Activated T-cell treated with anti-CD3 and anti-CD28 coated beads, Interleukin-2, amount 50 U/mL, for 24 hours (primary cell): Measurements from ENCODE around the gene AP5S1.
"Not testable (repeated sequence)": the region's sequence is repeated elsewhere in the genome, so short reads cannot be mapped to it uniquely, and the experiment has no call there.

Experiments
- DNase-seq: peaks from one replicate; pipeline ENCODE4 v3.0.0-alpha.2; 2020
- H3K27ac Mint-ChIP-seq: 2 replicates; pipeline ENCODE4 v1.8.0; 2020; ENCODE audit warnings: mild to moderate bottlenecking, mixed read lengths
- H3K27me3 Mint-ChIP-seq: 2 replicates; pipeline ENCODE4 v1.8.0; 2020; ENCODE audit warnings: mixed read lengths
- H3K36me3 Mint-ChIP-seq: 2 replicates; pipeline ENCODE4 v1.8.0; 2020; ENCODE audit warnings: low read depth, mixed read lengths
- H3K4me1 Mint-ChIP-seq: 2 replicates; pipeline ENCODE4 v1.8.0; 2020; ENCODE audit warnings: low read depth, mixed read lengths
- H3K4me3 Mint-ChIP-seq: 2 replicates; pipeline ENCODE4 v1.8.0; 2020; ENCODE audit warnings: mild to moderate bottlenecking, moderate library complexity, mixed read lengths
- H3K9me3 Mint-ChIP-seq: 2 replicates; pipeline ENCODE4 v1.8.0; 2020; ENCODE audit warnings: mixed read lengths

The AP5S1 gene

GRCh38 chr20:3836132-3836531, 15.8 kb downstream of the AP5S1 start:
- Mint-ChIP-seq H3K9me3 (no peaks in the 10 kb centered on the region), H3K27ac (no peak overlapping the region), H3K27me3 (no peaks in the 10 kb centered on the region), H3K4me1 (peaks cover 3% of the 10 kb centered on the region), H3K4me3 (no peak overlapping the region), H3K36me3 (no peaks in the 10 kb centered on the region)
- DNase-seq, result no peak

- DNase-seq, result no peak
- Mint-ChIP-seq H3K4me3 (no peak overlapping the region), H3K9me3 (no peaks in the 10 kb centered on the region), H3K4me1 (peaks cover 3% of the 10 kb centered on the region), H3K36me3 (no peaks in the 10 kb centered on the region), H3K27me3 (no peaks in the 10 kb centered on the region), H3K27ac (no peak overlapping the region)
These were observed 19.0 kb downstream of the AP5S1 start for GRCh38 chr20:3839328-3839727.

DNA sequence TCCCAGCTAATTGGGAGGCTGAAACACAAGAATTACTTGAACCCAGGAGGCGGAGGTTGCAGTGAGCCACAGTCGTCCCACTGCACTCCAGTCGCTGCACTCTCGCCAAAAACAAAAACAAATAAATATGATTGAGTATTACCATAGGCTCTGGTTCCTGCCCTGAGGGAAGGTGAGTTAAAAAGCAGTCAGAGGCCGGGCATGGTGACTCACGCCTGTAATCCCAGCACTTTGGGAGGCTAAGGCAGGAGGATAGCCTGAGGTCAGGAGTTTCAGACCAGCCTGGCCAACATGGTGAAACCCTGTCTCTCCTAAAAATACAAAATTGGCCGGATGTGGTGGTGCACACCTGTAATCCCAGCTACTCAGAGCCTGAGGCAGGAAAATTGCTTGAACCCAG, 19.9 kb downstream of the AP5S1 start:
- not testable (repeated sequence) for H3K4me3 Mint-ChIP-seq, H3K4me1 Mint-ChIP-seq, H3K9me3 Mint-ChIP-seq, H3K27ac Mint-ChIP-seq, DNase-seq, H3K27me3 Mint-ChIP-seq, H3K36me3 Mint-ChIP-seq

DNA sequence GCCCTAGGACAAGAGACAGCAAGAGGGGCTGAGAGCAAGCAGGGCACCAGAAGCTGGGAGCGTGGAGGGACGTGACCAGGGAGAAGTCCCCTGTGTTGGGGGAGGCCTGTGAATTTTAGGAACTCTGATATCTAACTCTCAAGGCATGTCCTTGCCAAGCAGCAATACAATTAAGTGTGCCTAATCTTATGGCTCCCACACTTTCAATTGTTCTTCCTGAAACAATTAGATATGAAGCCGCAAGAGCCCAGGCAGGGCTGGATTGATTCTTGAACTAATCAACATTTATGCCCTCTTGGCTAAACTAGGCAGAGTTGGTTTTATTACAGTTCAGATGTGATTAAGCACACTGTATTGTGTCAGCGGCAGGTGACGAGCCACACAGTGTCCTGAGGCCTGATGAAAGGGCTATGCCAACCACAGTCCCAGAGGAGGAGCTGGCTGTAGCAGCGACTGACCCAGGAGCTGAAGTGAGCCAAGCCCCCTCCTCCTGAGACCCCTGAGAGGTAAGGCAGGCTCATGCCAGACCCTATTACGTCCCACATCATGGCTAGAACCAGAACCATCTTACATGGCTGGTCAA, 22.1 kb downstream of the AP5S1 start:
- no peak for DNase-seq
- Mint-ChIP-seq H3K4me1 (peaks cover 13% of the 10 kb centered on the region), H3K9me3 (no peaks in the 10 kb centered on the region), H3K36me3 (peaks cover 9% of the 10 kb centered on the region), H3K4me3 (no peak overlapping the region), H3K27me3 (no peaks in the 10 kb centered on the region), H3K27ac (no peak overlapping the region)

- Mint-ChIP-seq H3K9me3 (no peaks in the 10 kb centered on the region), H3K27ac (no peak overlapping the region), H3K36me3 (peaks cover 14% of the 10 kb centered on the region), H3K4me3 (no peak overlapping the region), H3K27me3 (no peaks in the 10 kb centered on the region), H3K4me1 (peaks cover 22% of the 10 kb centered on the region)
- no peak for DNase-seq
These were observed 23.1 kb downstream of the AP5S1 start for GRCh38 chr20:3843490-3843889.

GRCh38 chr20:3843990-3844619, 23.8 kb downstream of the AP5S1 start:
- not testable (repeated sequence) for H3K9me3 Mint-ChIP-seq, DNase-seq, H3K27ac Mint-ChIP-seq, H3K27me3 Mint-ChIP-seq, H3K4me3 Mint-ChIP-seq
- Mint-ChIP-seq H3K4me1 (peaks cover 27% of the 10 kb centered on the region), H3K36me3 (peaks cover 19% of the 10 kb centered on the region)

DNA sequence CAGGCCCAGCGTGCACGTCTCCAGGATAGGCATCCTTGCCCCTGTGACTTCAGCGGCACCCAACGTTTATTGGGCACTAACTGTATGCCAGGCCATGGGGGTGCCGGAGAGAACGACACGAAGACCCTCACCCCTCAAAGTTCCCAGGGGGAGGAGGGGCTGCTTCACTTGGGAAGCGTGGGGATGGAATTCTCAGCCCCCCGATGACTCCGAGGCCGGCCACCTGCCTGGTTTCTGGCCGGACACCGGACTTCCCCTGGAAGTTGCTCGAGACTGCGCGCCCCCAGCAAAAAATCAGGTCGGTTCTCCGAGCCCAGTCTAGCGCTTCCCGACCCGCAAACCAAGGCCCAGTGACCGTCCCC, 26.0 kb downstream of the AP5S1 start:
- Mint-ChIP-seq H3K36me3 (peaks cover 26% of the 10 kb centered on the region), H3K9me3 (no peaks in the 10 kb centered on the region), H3K4me1 (peaks cover 31% of the 10 kb centered on the region), H3K4me3 (peak overlapping the region; percentile 85), H3K27ac (peak overlapping the region; percentile 93), H3K27me3 (no peaks in the 10 kb centered on the region)
- DNase-seq, result no peak

DNA sequence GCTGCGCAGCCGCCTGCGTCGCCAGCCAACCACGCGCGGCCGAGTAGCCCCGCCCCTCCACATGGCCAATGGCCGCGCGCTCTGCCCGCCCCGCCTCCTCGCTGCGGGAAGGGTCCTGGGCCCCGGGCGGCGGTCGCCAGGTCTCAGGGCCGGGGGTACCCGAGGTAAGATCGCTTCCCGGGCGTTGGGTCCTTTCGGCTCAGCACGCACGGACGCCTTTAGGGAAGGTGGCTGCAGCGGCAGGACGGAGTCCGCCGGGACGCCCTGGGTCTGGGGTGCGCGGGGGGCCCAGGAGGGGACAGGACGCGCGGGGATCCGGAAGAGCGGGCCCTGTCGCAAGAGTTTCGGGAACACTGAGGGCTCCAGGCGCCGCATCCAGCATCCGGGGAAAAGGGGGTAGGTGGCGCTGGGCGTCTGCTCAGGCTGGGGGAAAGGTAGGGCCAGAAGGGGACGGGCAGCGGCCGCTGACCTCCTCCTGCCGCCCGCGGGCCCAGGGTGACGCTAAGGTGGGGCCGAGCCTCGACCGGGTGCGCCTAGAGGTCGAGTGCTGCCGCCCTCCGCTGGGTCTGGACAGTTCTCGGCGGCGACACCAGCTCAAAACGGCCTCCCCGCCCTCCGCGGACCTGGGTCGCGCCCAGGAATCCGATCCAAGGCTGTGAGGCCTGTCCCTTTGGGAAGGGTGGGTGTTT, 26.5 kb downstream of the AP5S1 start, which contains the start of gene MAVS:
TSS of gene MAVS (plus strand) at position 95 of the 689 bp plus-strand sequence. CDS start 7,791 bp downstream, outside the sequence.
- DNase-seq, result peak; percentile 92
- Mint-ChIP-seq H3K27me3 (no peaks in the 10 kb centered on the region), H3K4me3 (peak within 1 kb of the TSS; percentile 85), H3K27ac (peak within 1 kb of the TSS; percentile 93), H3K36me3 (peaks cover 26% of the 10 kb centered on the region), H3K9me3 (no peaks in the 10 kb centered on the region), H3K4me1 (peaks cover 31% of the 10 kb centered on the region)

- H3K27me3 Mint-ChIP-seq, result no peaks in the 10 kb centered on the region
- DNase-seq, result no peak
- no peaks in the 10 kb centered on the region for H3K9me3 Mint-ChIP-seq
- peak overlapping the region; percentile 85 for H3K4me3 Mint-ChIP-seq
- H3K4me1 Mint-ChIP-seq, result peaks cover 31% of the 10 kb centered on the region
- peak overlapping the region; percentile 93 for H3K27ac Mint-ChIP-seq
- peaks cover 29% of the 10 kb centered on the region for H3K36me3 Mint-ChIP-seq
These were observed 27.1 kb downstream of the AP5S1 start for GRCh38 chr20:3847429-3847940.

DNA sequence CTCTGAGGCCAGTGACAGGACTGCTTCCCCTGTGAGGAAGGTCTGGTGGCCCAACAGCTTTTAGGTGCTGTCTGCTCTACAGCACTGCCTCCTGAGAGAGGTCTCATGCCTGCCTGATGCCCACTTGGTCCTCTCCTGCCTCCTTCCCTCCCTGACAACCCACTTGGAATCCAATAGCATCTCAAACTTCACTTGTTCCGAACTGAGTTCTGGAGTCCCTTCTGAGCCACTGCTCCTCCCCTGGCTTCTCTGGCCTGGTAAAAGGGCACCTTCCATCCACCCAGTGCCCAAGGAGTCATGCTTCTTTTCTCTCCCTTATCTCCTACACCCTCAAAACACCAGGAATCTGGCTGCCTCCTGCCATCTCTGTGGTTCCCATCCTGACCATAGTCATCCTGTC, 28.2 kb downstream of the AP5S1 start:
- H3K36me3 Mint-ChIP-seq, result peaks cover 29% of the 10 kb centered on the region
- no peaks in the 10 kb centered on the region for H3K27me3 Mint-ChIP-seq
- H3K9me3 Mint-ChIP-seq, result no peaks in the 10 kb centered on the region
- H3K4me1 Mint-ChIP-seq, result peaks cover 31% of the 10 kb centered on the region
- H3K4me3 Mint-ChIP-seq, result peak overlapping the region; percentile 85
- peak overlapping the region; percentile 93 for H3K27ac Mint-ChIP-seq
- DNase-seq, result no peak

DNA sequence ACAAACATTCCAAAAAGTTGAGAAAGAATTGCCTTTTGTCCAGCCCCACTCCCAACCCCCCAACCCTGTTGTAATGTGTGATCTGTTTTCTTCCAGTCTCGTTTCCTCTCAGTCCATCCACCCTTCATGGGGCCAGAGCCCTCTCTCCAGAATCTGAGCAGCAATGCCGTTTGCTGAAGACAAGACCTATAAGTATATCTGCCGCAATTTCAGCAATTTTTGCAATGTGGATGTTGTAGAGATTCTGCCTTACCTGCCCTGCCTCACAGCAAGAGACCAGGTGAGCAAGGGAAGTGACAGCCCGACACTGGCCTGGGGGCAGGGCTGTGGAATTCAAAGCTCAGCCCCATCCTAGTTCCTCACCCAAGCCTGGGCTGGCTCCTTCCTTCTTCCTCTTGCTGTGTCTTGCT, 34.1 kb downstream of the AP5S1 start:
- Mint-ChIP-seq H3K4me1 (peaks cover 10% of the 10 kb centered on the region), H3K27me3 (no peaks in the 10 kb centered on the region), H3K36me3 (peaks cover 53% of the 10 kb centered on the region), H3K4me3 (no peak overlapping the region), H3K27ac (no peak overlapping the region), H3K9me3 (no peaks in the 10 kb centered on the region)
- DNase-seq, result no peak

DNA sequence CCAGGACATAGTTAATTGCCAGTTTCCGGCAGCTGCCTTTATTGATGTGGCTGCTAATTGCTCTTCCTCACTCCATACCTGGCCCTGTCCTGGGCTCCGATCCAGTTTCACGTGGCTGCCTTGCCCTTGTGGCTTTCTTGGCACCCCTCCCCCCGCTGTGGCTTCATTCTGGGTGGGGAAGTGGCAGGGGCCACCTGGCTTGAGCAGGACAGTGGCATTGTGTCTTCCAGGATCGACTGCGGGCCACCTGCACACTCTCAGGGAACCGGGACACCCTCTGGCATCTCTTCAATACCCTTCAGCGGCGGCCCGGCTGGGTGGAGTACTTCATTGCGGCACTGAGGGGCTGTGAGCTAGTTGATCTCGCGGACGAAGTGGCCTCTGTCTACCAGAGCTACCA, 37.1 kb downstream of the AP5S1 start:
- peak overlapping the region; percentile 30 for H3K27ac Mint-ChIP-seq
- no peak overlapping the region for H3K4me3 Mint-ChIP-seq
- H3K27me3 Mint-ChIP-seq, result no peaks in the 10 kb centered on the region
- H3K9me3 Mint-ChIP-seq, result no peaks in the 10 kb centered on the region
- no peak for DNase-seq
- peaks cover 67% of the 10 kb centered on the region for H3K36me3 Mint-ChIP-seq
- H3K4me1 Mint-ChIP-seq, result peaks cover 8% of the 10 kb centered on the region

DNA sequence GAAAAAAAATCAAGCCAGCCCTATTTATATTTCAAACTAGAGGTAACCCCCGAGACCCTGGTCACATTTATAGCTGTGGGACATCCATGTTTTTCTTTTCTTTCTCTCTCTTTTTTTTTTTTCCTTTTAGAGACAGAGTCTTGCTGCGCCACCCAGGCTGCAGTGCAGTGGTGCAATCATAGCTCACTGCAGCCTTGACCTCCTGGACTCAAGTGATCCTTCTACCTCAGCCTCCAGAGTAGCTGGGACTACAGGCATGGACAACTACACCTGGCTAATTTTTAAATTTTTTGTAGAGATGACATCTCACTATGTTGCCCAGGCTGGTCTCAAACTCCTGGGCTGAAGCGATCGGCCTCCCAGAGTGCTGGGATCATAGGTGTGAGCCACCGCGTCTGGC, 38.3 kb downstream of the AP5S1 start:
- Mint-ChIP-seq H3K9me3 (no peaks in the 10 kb centered on the region), H3K4me1 (peaks cover 8% of the 10 kb centered on the region), H3K4me3 (no peak overlapping the region), H3K27me3 (no peaks in the 10 kb centered on the region), H3K27ac (no peak overlapping the region), H3K36me3 (peaks cover 80% of the 10 kb centered on the region)
- no peak for DNase-seq

GRCh38 chr20:3861191-3861590, 40.8 kb downstream of the AP5S1 start:
- H3K36me3 Mint-ChIP-seq, result peaks cover 87% of the 10 kb centered on the region
- no peaks in the 10 kb centered on the region for H3K9me3 Mint-ChIP-seq
- peaks cover 3% of the 10 kb centered on the region for H3K4me1 Mint-ChIP-seq
- no peak for DNase-seq
- peak overlapping the region; percentile 11 for H3K27ac Mint-ChIP-seq
- no peak overlapping the region for H3K4me3 Mint-ChIP-seq
- no peaks in the 10 kb centered on the region for H3K27me3 Mint-ChIP-seq

DNA sequence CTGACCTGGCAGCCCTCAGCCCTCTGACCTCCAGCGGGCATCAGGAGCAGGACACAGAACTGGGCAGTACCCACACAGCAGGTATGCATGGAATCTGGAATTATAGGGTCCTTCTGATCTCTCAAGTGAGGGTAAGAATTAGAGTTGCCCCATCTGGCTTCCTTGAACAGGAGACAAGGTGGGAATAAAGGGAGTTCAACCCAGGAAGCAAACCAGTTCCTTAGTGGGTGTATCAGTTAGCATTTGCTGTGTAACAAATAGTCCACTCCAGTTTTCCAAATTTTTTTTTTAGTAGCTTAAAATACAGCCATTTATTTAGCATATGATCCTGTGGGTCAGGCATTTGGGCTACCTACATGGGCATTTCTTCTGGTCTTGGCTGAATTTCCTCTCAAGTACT, 42.0 kb downstream of the AP5S1 start:
- DNase-seq, result no peak
- Mint-ChIP-seq H3K36me3 (peaks cover 90% of the 10 kb centered on the region), H3K27ac (no peak overlapping the region), H3K4me1 (no peaks in the 10 kb centered on the region), H3K4me3 (no peak overlapping the region), H3K9me3 (no peaks in the 10 kb centered on the region), H3K27me3 (no peaks in the 10 kb centered on the region)
